Mucosa of descending colon (tissue), 3 donors: ENCODE measurements around the gene DDX27. TPM values are rescaled to one million over a fixed set of nuclear protein-coding genes. Genes with fewer than 3 reads are reported as not detected.

Experiments used
- ATAC-seq: fragments of 200-7000 bp; cut with Tn5 transposase; one replicate; pipeline ENCODE4 v1.9.1; 2020; ENCODE audit warnings: mild to moderate bottlenecking, moderate library complexity
- DNase-seq, 3 donors: peaks; one replicate each; pipeline ENCODE4 v3.0.0-alpha.2; 2020
- H3K36me3 ChIP-seq: fragments of 200-600 bp; one replicate; pipeline ENCODE4 v1.8.0; 2021; ENCODE audit warnings: low read depth, mild to moderate bottlenecking
- H3K4me1 ChIP-seq: fragments of 200-600 bp; one replicate; pipeline ENCODE4 v1.8.0; 2021; ENCODE audit warnings: low read depth, mild to moderate bottlenecking
- H3K4me3 ChIP-seq: fragments of 200-600 bp; one replicate; pipeline ENCODE4 v1.8.0; 2021; ENCODE audit warnings: mild to moderate bottlenecking
- H3K9me3 ChIP-seq: fragments of 200-600 bp; one replicate; pipeline ENCODE4 v1.8.0; 2021; ENCODE audit warnings: mild to moderate bottlenecking
- CTCF ChIP-seq: fragments of 200-600 bp; IDR thresholded peaks from one replicate; pipeline ENCODE4 v1.8.0; 2022; ENCODE audit warnings: antibody characterized with exemption, mild to moderate bottlenecking
- intact Hi-C, 2 donors: fragments of 100-400 bp; cut with DNase I in 1 of 2; cut with micrococcal nuclease in 1 of 2; formaldehyde crosslinking; loops; one replicate each; pipeline versions ENCODE4 v1.11.0 to v1.11.1; 2022; cut with DNase I, micrococcal nuclease
- total RNA-seq, 3 donors: library from RNA; stranded (reverse); fragmentation: NEBNext Ultra II Directional in 2 of 3; extraction: Animal tissue kit (Norgen Biotek cat#: 25700) in 2 of 3; gene quantifications; one replicate each; pipeline versions ENCODE4 v1.2.1 to v1.2.4, GENCODE V29; 2021 to 2023
- donor health status: DM: no; HTN: no; CAD: no; lungs with moderate emphysema.
- donor health status: DM: no; HTN: no; CAD: no.
- donor health status: DM: no; HTN: yes; CAD: no.

DDX27 gene
- total RNA-seq, 3 donors from 2014 or later = 27.1 to 32.8 (median 32.5) TPM

GRCh38 chr20:49284818-49285217, 65.6 kb downstream of the DDX27 start:
- no peak for DNase-seq
- intact Hi-C loops = no loop called here
- H3K4me3 ChIP-seq = no peak overlapping the region
- peaks cover 15% of the 10 kb centered on the region for H3K4me1 ChIP-seq
- ATAC-seq = no peak
- TF ChIP-seq CTCF = no peak
- H3K36me3 ChIP-seq = peaks cover 74% of the 10 kb centered on the region
- peaks cover 76% of the 10 kb centered on the region for H3K9me3 ChIP-seq

GRCh38 chr20:49285233-49285668, 66.0 kb downstream of the DDX27 start:
- ATAC-seq (no peak), DNase-seq (no peak)
- Histone ChIP-seq H3K36me3 (peaks cover 69% of the 10 kb centered on the region), H3K9me3 (peaks cover 72% of the 10 kb centered on the region), H3K4me3 (no peak overlapping the region), H3K4me1 (peaks cover 12% of the 10 kb centered on the region)
- intact Hi-C loops = no loop called here
- TF ChIP-seq CTCF = no peak

GRCh38 chr20:49285813-49286494, 66.7 kb downstream of the DDX27 start:
- intact Hi-C loops = no loop called here
- Histone ChIP-seq H3K9me3 (peaks cover 65% of the 10 kb centered on the region), H3K4me1 (peaks cover 11% of the 10 kb centered on the region), H3K36me3 (peaks cover 64% of the 10 kb centered on the region), H3K4me3 (no peak overlapping the region)
- no peak for TF ChIP-seq CTCF
- ATAC-seq (no peak), DNase-seq (no peak)

GRCh38 chr20:49286689-49287551, 67.7 kb downstream of the DDX27 start:
- Histone ChIP-seq H3K36me3 (peaks cover 56% of the 10 kb centered on the region), H3K9me3 (peaks cover 57% of the 10 kb centered on the region), H3K4me3 (no peak overlapping the region), H3K4me1 (peaks cover 7% of the 10 kb centered on the region)
- intact Hi-C loops = no loop called here
- TF ChIP-seq CTCF = no peak
- ATAC-seq (peak; percentile 76), DNase-seq (peak in 1 of 3 donors; percentile 22)

- no peak for DNase-seq
- intact Hi-C loops = no loop called here
- no peak overlapping the region for H3K4me3 ChIP-seq
- peaks cover 49% of the 10 kb centered on the region for H3K36me3 ChIP-seq
- H3K9me3 ChIP-seq = peaks cover 49% of the 10 kb centered on the region
- peak; percentile 15 for ATAC-seq
- no peak for TF ChIP-seq CTCF
- peaks cover 7% of the 10 kb centered on the region for H3K4me1 ChIP-seq
Observed at GRCh38 chr20:49287555-49288249, 68.5 kb downstream of the DDX27 start.
